WTC11 (cell line): ENCODE measurements around the gene USP13. TPM values are rescaled to one million over a fixed set of nuclear protein-coding genes. Genes with fewer than 3 reads are reported as not detected.

ENCODE experiments used
- ATAC-seq: fragments of 200-7000 bp; cut with Tn5 transposase; 2 replicates; pipeline ENCODE4 v1.10.0; 2021; ENCODE audit warnings: mild to moderate bottlenecking, moderate library complexity
- CTCF ChIA-PET: fragments of 300-600 bp; sonication (Branson Sonifier 250); formaldehyde crosslinking; loops from one replicate; lab custom pipeline; 2021; ENCODE audit warnings: antibody characterized with exemption; lab: Charles Lee
- POLR2A ChIA-PET: fragments of 350-600 bp; sonication (Branson Sonifier 250); formaldehyde crosslinking; loops from one replicate; lab custom pipeline; 2021; ENCODE audit warnings: antibody characterized with exemption; lab: Charles Lee
- DNase-seq: peaks from one replicate; pipeline ENCODE4 v3.0.0; 2021; ENCODE audit warnings: low spot score
- H3K27ac Mint-ChIP-seq: 2 replicates; pipeline ENCODE4 v1.8.0; 2021; ENCODE audit warnings: mixed read lengths
- H3K27me3 Mint-ChIP-seq: 2 replicates; pipeline ENCODE4 v1.8.0; 2021; ENCODE audit warnings: low read depth, mild to moderate bottlenecking, moderate library complexity, mixed read lengths
- H3K36me3 Mint-ChIP-seq: 2 replicates; pipeline ENCODE4 v1.8.0; 2021; ENCODE audit warnings: mixed read lengths
- H3K4me1 Mint-ChIP-seq: 2 replicates; pipeline ENCODE4 v1.8.0; 2022; ENCODE audit warnings: mixed read lengths
- H3K4me3 Mint-ChIP-seq: 2 replicates; pipeline ENCODE4 v1.8.0; 2021; ENCODE audit warnings: mild to moderate bottlenecking, moderate library complexity, mixed read lengths
- H3K9me3 Mint-ChIP-seq: 2 replicates; pipeline ENCODE4 v1.8.0; 2021; ENCODE audit warnings: mixed read lengths
- ELF4 ChIP-seq: sonication (generic); formaldehyde crosslinking; IDR thresholded peaks from 2 replicates; pipeline ENCODE4 v1.8.1; 2022; ENCODE audit warnings: low read depth, mild to moderate bottlenecking, moderate library complexity, missing genetic modification reagents
- ETV6 ChIP-seq: sonication (generic); formaldehyde crosslinking; IDR thresholded peaks from 2 replicates; pipeline ENCODE4 v1.8.1; 2022; ENCODE audit warnings: mild to moderate bottlenecking, missing genetic modification reagents
- GTF2I ChIP-seq: fragments of 250-450 bp; sonication (Bioruptor Pico); conservative IDR thresholded peaks from 2 replicates; pipeline ENCODE4 v1.4.0; 2021; ENCODE audit warnings: mild to moderate bottlenecking
- KAT7 ChIP-seq: sonication (generic); formaldehyde crosslinking; IDR thresholded peaks from 2 replicates; pipeline ENCODE4 v1.8.1; 2023; ENCODE audit warnings: missing genetic modification reagents, mild to moderate bottlenecking, borderline replicate concordance
- PRRX2 ChIP-seq: fragments of 250-450 bp; sonication (Bioruptor Pico); IDR thresholded peaks from 2 replicates; pipeline ENCODE4 v1.8.0; 2021; ENCODE audit warnings: mild to moderate bottlenecking
- SOX15 ChIP-seq: fragments of 250-450 bp; sonication (Bioruptor Pico); IDR thresholded peaks from 2 replicates; pipeline ENCODE4 v1.9.0; 2021; ENCODE audit warnings: mild to moderate bottlenecking
- TCF7 ChIP-seq: sonication (generic); formaldehyde crosslinking; IDR thresholded peaks from 2 replicates; pipeline ENCODE4 v1.8.0; 2022; ENCODE audit warnings: mild to moderate bottlenecking, low read depth, missing genetic modification reagents, moderate library complexity
- TEAD1 ChIP-seq: sonication (generic); formaldehyde crosslinking; IDR thresholded peaks from 2 replicates; pipeline ENCODE4 v1.8.0; 2022; ENCODE audit warnings: mild to moderate bottlenecking, missing genetic modification reagents
- ZNF263 ChIP-seq: sonication (generic); formaldehyde crosslinking; IDR thresholded peaks from 2 replicates; pipeline ENCODE4 v1.8.1; 2022; ENCODE audit warnings: low read depth, mild to moderate bottlenecking, moderate library complexity, missing genetic modification reagents
- total RNA-seq: library from RNA; stranded (reverse); gene quantifications from 3 replicates; pipeline ENCODE4 v1.2.3, GENCODE V29; 2021
- TF ChIP-seq, protein P1 (sequence below): sonication (generic); formaldehyde crosslinking; IDR thresholded peaks from 2 replicates; pipeline ENCODE4 v1.8.0; 2022; ENCODE audit warnings: mild to moderate bottlenecking, missing genetic modification reagents
- TF ChIP-seq, protein P2 (sequence below): fragments of 250-450 bp; sonication (Bioruptor Pico); IDR thresholded peaks from 2 replicates; pipeline ENCODE4 v1.9.0; 2021; ENCODE audit warnings: mild to moderate bottlenecking
- TF ChIP-seq, protein P3 (sequence below): fragments of 200-600 bp; IDR thresholded peaks from 2 replicates; pipeline ENCODE4 v1.8.0; 2022; ENCODE audit warnings: antibody characterized with exemption
- TF ChIP-seq, protein P4 (sequence below): sonication (generic); formaldehyde crosslinking; IDR thresholded peaks from 2 replicates; pipeline ENCODE4 v1.8.1; 2023; ENCODE audit warnings: mild to moderate bottlenecking, missing genetic modification reagents, moderate library complexity
- TF ChIP-seq, protein P5 (sequence below): sonication (generic); formaldehyde crosslinking; IDR thresholded peaks from 2 replicates; pipeline ENCODE4 v1.8.1; 2022; ENCODE audit warnings: low read depth, mild to moderate bottlenecking, moderate library complexity, missing genetic modification reagents, borderline replicate concordance
- TF ChIP-seq, protein P6 (sequence below): sonication (generic); formaldehyde crosslinking; IDR thresholded peaks from 2 replicates; pipeline ENCODE4 v1.8.1; 2022; ENCODE audit warnings: mild to moderate bottlenecking, missing genetic modification reagents, moderate library complexity, borderline replicate concordance

Gene USP13
- total RNA-seq, 1 experiment from 2014 or later: 26.8 TPM

DNA sequence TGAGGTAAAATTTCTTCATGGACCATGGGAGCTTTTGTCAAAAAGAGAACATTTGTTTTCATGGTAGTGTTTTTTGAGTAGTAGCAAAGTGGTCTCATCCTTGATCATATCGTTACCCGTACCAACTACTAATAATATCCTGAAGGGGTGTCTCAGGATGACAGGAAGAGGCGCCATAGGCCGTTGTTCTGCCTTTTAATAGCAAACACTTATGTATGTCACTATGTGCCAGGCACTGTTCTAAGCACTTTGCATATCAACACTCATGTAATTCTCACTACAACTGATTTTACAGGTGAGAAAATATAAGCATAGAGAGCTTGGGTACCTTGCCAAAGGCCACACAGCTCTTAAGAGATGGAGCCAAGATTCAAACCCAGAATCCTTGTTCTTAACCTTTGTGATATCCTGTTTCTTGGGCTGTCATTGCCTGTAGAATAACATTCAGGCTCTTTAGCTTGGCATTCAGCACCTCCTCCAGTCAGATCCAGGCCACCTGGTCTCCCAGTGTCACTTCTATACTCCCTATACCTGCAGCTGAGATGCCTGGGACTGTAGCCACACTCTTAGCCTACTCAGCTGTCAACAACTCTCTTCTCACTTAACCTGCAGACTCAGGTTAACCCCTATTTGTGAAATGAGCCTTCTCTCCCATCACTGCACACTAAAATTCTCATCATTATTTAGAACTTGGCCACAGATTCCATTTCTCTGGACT is 113.7 kb downstream of the USP13 start (continued):
- TF ChIP-seq, protein P1, sequence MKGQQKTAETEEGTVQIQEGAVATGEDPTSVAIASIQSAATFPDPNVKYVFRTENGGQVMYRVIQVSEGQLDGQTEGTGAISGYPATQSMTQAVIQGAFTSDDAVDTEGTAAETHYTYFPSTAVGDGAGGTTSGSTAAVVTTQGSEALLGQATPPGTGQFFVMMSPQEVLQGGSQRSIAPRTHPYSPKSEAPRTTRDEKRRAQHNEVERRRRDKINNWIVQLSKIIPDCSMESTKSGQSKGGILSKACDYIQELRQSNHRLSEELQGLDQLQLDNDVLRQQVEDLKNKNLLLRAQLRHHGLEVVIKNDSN: no peak
- TF ChIP-seq TEAD1: no peak
- no peak for TF ChIP-seq GTF2I (CRISPR knock-in tag)
- no peak for TF ChIP-seq ZNF263
- no peak for TF ChIP-seq ELF4
- no peak for TF ChIP-seq KAT7

DNA sequence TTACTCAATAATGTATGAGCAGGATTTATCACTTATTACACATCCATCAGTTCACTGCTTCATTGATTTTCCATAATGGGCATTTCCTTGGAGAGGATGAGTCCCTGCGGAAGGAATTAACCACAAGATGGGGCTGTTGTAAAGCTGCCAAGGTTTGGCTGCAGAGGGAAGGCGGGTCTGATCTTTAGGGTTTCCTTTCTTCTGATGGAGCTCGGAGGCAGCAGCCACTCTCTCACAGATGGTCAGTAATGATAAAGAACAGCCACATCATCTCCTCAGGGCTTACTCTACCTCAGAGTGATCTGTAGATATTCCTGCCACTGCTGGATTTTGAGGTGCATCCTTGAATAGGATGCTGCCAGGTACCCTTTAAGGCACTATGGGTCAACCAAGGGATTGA is 115.2 kb downstream of the USP13 start:
- CTCF ChIA-PET: interaction anchor here (0.5 to 2.0 kb wide), 31 partner anchors 14 to 834 kb away, joined by 3 to 14 read pairs (median 4); partner anchors contain the start of gene TTC14
- Mint-ChIP-seq H3K36me3 (peaks cover 31% of the 10 kb centered on the region), H3K9me3 (no peaks in the 10 kb centered on the region), H3K27me3 (no peaks in the 10 kb centered on the region), H3K4me1 (peaks cover 28% of the 10 kb centered on the region), H3K27ac (0 out of 2 replicates have a peak overlapping the region, but pooled peaks have one; percentile 21)
- peak; percentile 53 for DNase-seq
- TF ChIP-seq, protein P2, sequence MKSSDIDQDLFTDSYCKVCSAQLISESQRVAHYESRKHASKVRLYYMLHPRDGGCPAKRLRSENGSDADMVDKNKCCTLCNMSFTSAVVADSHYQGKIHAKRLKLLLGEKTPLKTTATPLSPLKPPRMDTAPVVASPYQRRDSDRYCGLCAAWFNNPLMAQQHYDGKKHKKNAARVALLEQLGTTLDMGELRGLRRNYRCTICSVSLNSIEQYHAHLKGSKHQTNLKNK (CRISPR knock-in tag): no peak
- TF ChIP-seq, protein P3, sequence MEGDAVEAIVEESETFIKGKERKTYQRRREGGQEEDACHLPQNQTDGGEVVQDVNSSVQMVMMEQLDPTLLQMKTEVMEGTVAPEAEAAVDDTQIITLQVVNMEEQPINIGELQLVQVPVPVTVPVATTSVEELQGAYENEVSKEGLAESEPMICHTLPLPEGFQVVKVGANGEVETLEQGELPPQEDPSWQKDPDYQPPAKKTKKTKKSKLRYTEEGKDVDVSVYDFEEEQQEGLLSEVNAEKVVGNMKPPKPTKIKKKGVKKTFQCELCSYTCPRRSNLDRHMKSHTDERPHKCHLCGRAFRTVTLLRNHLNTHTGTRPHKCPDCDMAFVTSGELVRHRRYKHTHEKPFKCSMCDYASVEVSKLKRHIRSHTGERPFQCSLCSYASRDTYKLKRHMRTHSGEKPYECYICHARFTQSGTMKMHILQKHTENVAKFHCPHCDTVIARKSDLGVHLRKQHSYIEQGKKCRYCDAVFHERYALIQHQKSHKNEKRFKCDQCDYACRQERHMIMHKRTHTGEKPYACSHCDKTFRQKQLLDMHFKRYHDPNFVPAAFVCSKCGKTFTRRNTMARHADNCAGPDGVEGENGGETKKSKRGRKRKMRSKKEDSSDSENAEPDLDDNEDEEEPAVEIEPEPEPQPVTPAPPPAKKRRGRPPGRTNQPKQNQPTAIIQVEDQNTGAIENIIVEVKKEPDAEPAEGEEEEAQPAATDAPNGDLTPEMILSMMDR: peak; percentile 53
- TF ChIP-seq, all 79 proteins: peak for 1
- peak; percentile 84 for ATAC-seq
- POLR2A ChIA-PET: interaction anchor here (0.6 kb wide), 1 partner anchor 1647 kb away, joined by 4 read pairs; no protein-coding TSS in a partner anchor
- H3K4me3 Mint-ChIP-seq: no peak overlapping the region

DNA sequence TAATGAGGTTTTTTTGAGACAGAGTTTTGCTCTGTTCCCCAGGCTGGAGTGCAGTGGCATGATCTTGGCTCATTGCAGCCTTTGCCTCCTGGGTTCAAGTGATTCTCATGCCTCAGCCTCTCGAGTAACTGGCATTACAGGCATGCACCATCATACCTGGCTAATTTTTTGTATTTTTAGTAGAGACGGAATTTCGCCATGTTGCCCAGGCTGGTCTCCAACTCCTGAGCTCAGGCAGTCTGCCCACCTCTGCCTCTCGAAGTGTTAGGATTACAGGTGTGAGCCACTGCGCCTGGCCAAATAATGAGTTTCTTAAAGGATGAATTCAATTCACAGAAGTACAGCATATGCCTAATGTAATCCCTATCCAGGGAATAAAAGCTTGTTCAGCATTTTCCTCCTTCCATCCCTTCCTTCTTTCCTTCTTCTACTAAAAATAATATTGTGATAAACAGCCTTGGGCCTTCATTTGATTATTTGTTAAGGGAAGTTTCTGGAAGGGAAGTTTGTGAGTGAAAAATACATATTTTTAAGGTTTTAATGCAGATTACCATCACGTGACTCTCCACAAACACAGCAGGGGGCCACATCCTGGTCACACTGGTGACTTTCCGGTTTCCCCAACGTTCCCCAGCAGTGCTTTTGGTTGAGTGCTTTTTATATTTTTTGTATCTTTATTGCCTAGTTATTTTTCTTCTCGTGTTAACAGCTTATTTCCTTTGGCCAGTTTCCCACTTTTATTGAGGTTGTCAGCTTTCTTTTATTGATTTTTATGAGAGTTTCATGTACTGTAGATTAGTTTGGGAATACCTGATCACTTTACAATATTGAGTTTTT is 116.8 kb downstream of the USP13 start:
- no peak for DNase-seq
- ChIA-PET POLR2A (no interaction called here), CTCF (interaction anchor here (1.0 to 2.3 kb wide), 3 partner anchors 60 to 826 kb away, joined by 3 to 11 read pairs (median 10); no protein-coding TSS in a partner anchor)
- no peak for ATAC-seq
- peaks cover 10% of the 10 kb centered on the region for H3K9me3 Mint-ChIP-seq
- peaks cover 43% of the 10 kb centered on the region for H3K36me3 Mint-ChIP-seq
- H3K27me3 Mint-ChIP-seq: no peaks in the 10 kb centered on the region
- H3K27ac Mint-ChIP-seq: peak overlapping the region; percentile 63; the same call in 1 of the 2 replicates
- H3K4me1 Mint-ChIP-seq: peaks cover 28% of the 10 kb centered on the region
- no peak overlapping the region for H3K4me3 Mint-ChIP-seq
- no peak for TF ChIP-seq TCF7 (CRISPR knock-in tag)
- TF ChIP-seq, protein P4, sequence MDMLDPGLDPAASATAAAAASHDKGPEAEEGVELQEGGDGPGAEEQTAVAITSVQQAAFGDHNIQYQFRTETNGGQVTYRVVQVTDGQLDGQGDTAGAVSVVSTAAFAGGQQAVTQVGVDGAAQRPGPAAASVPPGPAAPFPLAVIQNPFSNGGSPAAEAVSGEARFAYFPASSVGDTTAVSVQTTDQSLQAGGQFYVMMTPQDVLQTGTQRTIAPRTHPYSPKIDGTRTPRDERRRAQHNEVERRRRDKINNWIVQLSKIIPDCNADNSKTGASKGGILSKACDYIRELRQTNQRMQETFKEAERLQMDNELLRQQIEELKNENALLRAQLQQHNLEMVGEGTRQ: peak; percentile 27; the same call in 1 of the 2 replicates

DNA sequence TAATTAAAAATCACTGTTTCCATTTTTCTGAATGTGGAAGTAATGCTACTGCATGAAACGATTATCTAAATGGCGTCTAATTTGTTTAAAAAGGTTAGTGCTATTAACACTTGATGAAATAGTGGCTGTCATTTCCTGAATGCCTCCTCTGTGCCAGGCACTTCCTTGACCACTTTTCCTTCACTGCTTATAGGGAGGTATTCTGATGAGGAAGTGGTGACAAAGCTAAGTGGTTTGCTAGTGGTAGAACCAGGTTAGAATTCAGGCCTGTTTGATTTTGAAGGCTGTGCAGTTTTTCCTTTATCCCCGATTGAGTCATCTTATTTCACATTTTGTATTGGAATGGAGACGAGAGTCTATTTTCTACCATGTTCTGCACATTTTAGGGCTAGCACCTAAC is 119.0 kb downstream of the USP13 start:
- TF ChIP-seq PRRX2 (CRISPR knock-in tag) (no peak), SOX15 (CRISPR knock-in tag) (no peak), ETV6 (CRISPR knock-in tag) (no peak)
- TF ChIP-seq, protein P5, sequence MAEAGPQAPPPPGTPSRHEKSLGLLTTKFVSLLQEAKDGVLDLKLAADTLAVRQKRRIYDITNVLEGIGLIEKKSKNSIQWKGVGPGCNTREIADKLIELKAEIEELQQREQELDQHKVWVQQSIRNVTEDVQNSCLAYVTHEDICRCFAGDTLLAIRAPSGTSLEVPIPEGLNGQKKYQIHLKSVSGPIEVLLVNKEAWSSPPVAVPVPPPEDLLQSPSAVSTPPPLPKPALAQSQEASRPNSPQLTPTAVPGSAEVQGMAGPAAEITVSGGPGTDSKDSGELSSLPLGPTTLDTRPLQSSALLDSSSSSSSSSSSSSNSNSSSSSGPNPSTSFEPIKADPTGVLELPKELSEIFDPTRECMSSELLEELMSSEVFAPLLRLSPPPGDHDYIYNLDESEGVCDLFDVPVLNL (CRISPR knock-in tag): no peak
- TF ChIP-seq, protein P6, sequence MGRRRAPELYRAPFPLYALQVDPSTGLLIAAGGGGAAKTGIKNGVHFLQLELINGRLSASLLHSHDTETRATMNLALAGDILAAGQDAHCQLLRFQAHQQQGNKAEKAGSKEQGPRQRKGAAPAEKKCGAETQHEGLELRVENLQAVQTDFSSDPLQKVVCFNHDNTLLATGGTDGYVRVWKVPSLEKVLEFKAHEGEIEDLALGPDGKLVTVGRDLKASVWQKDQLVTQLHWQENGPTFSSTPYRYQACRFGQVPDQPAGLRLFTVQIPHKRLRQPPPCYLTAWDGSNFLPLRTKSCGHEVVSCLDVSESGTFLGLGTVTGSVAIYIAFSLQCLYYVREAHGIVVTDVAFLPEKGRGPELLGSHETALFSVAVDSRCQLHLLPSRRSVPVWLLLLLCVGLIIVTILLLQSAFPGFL (CRISPR knock-in tag): no peak
- ChIA-PET CTCF (interaction anchor here (0.9 to 2.3 kb wide), 5 partner anchors 40 to 824 kb away, joined by 3 to 10 read pairs (median 3); no protein-coding TSS in a partner anchor), POLR2A (interaction anchor here (1.0 kb wide), 1 partner anchor 24 kb away, joined by 3 read pairs; no protein-coding TSS in a partner anchor)
- Mint-ChIP-seq H3K4me1 (peaks cover 28% of the 10 kb centered on the region), H3K9me3 (peaks cover 27% of the 10 kb centered on the region), H3K36me3 (peaks cover 46% of the 10 kb centered on the region), H3K27me3 (no peaks in the 10 kb centered on the region), H3K27ac (peak overlapping the region; percentile 60), H3K4me3 (no peak overlapping the region)
- DNase-seq (no peak), ATAC-seq (no peak)
